Measurements from ENCODE around the gene COL20A1.

DNA sequence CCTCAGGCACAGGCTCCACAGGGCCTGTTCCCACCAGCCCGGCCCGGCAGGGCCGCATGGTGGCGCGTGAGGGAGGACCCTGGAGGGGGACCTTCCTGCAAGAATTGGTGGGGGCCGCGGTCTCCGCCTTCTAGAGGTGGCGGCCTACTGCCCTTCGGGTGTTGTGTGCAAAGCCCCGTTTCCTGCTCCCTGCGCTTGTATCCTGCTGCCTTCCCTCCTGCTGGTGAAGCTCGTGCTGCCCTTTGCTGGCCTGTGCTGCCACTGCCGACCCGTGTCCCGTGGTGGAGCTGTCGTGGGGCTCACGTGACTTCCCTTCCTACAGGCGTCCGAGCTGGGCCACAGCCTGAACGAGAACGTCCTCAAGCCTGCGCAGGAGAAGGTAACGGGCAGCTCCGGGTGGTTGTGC is 8.4 kb upstream of the COL20A1 start:
- TF ChIP-seq, protein P1, sequence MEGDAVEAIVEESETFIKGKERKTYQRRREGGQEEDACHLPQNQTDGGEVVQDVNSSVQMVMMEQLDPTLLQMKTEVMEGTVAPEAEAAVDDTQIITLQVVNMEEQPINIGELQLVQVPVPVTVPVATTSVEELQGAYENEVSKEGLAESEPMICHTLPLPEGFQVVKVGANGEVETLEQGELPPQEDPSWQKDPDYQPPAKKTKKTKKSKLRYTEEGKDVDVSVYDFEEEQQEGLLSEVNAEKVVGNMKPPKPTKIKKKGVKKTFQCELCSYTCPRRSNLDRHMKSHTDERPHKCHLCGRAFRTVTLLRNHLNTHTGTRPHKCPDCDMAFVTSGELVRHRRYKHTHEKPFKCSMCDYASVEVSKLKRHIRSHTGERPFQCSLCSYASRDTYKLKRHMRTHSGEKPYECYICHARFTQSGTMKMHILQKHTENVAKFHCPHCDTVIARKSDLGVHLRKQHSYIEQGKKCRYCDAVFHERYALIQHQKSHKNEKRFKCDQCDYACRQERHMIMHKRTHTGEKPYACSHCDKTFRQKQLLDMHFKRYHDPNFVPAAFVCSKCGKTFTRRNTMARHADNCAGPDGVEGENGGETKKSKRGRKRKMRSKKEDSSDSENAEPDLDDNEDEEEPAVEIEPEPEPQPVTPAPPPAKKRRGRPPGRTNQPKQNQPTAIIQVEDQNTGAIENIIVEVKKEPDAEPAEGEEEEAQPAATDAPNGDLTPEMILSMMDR (tag by site-specific recombination; IDR thresholded peaks at IDR 0.05): no peak
- TF ChIP-seq ZBTB48 (tag by site-specific recombination; IDR thresholded peaks at IDR 0.05) (no peak), ZNF677 (tag by site-specific recombination; IDR thresholded peaks at IDR 0.05) (no peak), ZBTB21 (tag by site-specific recombination; IDR thresholded peaks at IDR 0.05) (no peak), YY1 (tag by site-specific recombination; IDR thresholded peaks at IDR 0.05) (no peak), ZNF311 (tag by site-specific recombination; IDR thresholded peaks at IDR 0.05; ENCODE audit: borderline replicate concordance) (no peak)

All from HEK293 (cell line).